MM.1S (cell line): ENCODE measurements around the gene DKK3.

Source experiments
- EZH2 ChIP-seq: fragments of 300-600 bp; sonication (generic); optimal IDR thresholded peaks from 2 replicates; pipeline ENCODE3; 2017; ENCODE audit warnings: low read depth, mild to moderate bottlenecking, antibody characterized with exemption, low read length, mixed read lengths
- EZH2phosphoT487 ChIP-seq: fragments of 300-600 bp; sonication (generic); IDR thresholded peaks from 2 replicates; pipeline ENCODE4 v1.6.1; 2018; ENCODE audit warnings: antibody characterized with exemption, low read length
- TF ChIP-seq, protein P1 (sequence below): fragments of 300-600 bp; sonication (generic); IDR thresholded peaks from 2 replicates; pipeline ENCODE4 v1.5.1; 2016; ENCODE audit warnings: antibody characterized with exemption, low read length, mixed read lengths

DNA sequence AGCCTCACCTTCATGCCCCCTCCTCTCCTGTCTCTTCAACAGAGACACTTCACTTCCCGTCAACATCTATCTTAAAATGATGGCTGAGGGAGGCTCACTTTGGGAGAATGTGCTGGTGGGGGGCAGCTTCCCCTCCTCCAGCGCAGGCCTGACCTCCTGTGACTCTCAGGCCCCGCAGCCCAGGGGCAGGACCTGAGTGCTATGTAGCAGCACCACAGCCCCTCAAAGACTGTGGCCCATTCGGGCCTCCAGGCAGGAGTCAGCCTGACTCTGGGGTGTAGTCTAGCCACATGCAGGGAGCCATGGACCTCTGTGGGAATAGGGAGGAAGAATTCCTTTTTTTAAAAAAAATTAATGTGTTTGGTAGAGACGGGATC lies 43.7 kb downstream of the DKK3 start:
- TF ChIP-seq, protein P1, sequence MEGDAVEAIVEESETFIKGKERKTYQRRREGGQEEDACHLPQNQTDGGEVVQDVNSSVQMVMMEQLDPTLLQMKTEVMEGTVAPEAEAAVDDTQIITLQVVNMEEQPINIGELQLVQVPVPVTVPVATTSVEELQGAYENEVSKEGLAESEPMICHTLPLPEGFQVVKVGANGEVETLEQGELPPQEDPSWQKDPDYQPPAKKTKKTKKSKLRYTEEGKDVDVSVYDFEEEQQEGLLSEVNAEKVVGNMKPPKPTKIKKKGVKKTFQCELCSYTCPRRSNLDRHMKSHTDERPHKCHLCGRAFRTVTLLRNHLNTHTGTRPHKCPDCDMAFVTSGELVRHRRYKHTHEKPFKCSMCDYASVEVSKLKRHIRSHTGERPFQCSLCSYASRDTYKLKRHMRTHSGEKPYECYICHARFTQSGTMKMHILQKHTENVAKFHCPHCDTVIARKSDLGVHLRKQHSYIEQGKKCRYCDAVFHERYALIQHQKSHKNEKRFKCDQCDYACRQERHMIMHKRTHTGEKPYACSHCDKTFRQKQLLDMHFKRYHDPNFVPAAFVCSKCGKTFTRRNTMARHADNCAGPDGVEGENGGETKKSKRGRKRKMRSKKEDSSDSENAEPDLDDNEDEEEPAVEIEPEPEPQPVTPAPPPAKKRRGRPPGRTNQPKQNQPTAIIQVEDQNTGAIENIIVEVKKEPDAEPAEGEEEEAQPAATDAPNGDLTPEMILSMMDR: no peak
- TF ChIP-seq EZH2phosphoT487 (no peak), EZH2 (no peak)
